ENCODE results near the gene ZZZ3.
"Not testable (repeated sequence)": the region's sequence is repeated elsewhere in the genome, so short reads cannot be mapped to it uniquely, and the experiment has no call there.

Gene ZZZ3

GRCh38 chr1:77652970-77653516 lies 29.4 kb downstream of the ZZZ3 start:
- H3K9ac ChIP-seq = no peak overlapping the region
- H3K36me3 ChIP-seq (ENCODE audit: control insufficient read depth, insufficient read depth, low read length) = no peaks in the 10 kb centered on the region
- no peaks in the 10 kb centered on the region for H3K4me1 ChIP-seq
- H3K27me3 ChIP-seq (ENCODE audit: control insufficient read depth, insufficient read depth, low read length) = no peaks in the 10 kb centered on the region
- H3K4me3 ChIP-seq (ENCODE audit: low read depth, low read length) = no peak overlapping the region
- peaks cover 18% of the 10 kb centered on the region for H3K79me2 ChIP-seq
- H3K4me2 ChIP-seq (ENCODE audit: low read length) = no peak overlapping the region
- no peak overlapping the region for H3K27ac ChIP-seq
- H2AFZ ChIP-seq = no peak overlapping the region
- no peaks in the 10 kb centered on the region for H3K9me3 ChIP-seq (ENCODE audit: control insufficient read depth, low read length)
- TF ChIP-seq CTCF (IDR thresholded peaks at IDR 0.05) = no peak

- Histone ChIP-seq H3K27me3 (ENCODE audit: control insufficient read depth, insufficient read depth, low read length) (no peaks in the 10 kb centered on the region), H3K4me2 (ENCODE audit: low read length) (no peak overlapping the region), H3K9ac (no peak overlapping the region), H3K36me3 (ENCODE audit: control insufficient read depth, insufficient read depth, low read length) (no peaks in the 10 kb centered on the region), H3K4me3 (ENCODE audit: low read depth, low read length) (no peak overlapping the region), H3K27ac (no peak overlapping the region), H3K4me1 (no peaks in the 10 kb centered on the region), H3K9me3 (ENCODE audit: control insufficient read depth, low read length) (no peaks in the 10 kb centered on the region), H2AFZ (no peak overlapping the region), H3K79me2 (peaks cover 22% of the 10 kb centered on the region)
- TF ChIP-seq CTCF (IDR thresholded peaks at IDR 0.05) = no peak
These were observed 30.2 kb downstream of the ZZZ3 start for GRCh38 chr1:77652268-77652667.

- Histone ChIP-seq H3K27ac (no peak overlapping the region), H3K27me3 (ENCODE audit: control insufficient read depth, insufficient read depth, low read length) (no peaks in the 10 kb centered on the region), H2AFZ (no peak overlapping the region), H3K36me3 (ENCODE audit: control insufficient read depth, insufficient read depth, low read length) (no peaks in the 10 kb centered on the region), H3K79me2 (peaks cover 36% of the 10 kb centered on the region), H3K9ac (no peak overlapping the region), H3K4me1 (no peaks in the 10 kb centered on the region), H3K9me3 (ENCODE audit: control insufficient read depth, low read length) (no peaks in the 10 kb centered on the region), H3K4me3 (ENCODE audit: low read depth, low read length) (no peak overlapping the region), H3K4me2 (ENCODE audit: low read length) (no peak overlapping the region)
- TF ChIP-seq CTCF (IDR thresholded peaks at IDR 0.05) = no peak
These were observed 33.3 kb downstream of the ZZZ3 start for GRCh38 chr1:77649127-77649526.

- not testable (repeated sequence) for H3K27ac ChIP-seq; H3K4me3 ChIP-seq (ENCODE audit: low read depth, low read length); H3K27me3 ChIP-seq (ENCODE audit: control insufficient read depth, insufficient read depth, low read length); H3K4me1 ChIP-seq; H3K9ac ChIP-seq; H3K36me3 ChIP-seq (ENCODE audit: control insufficient read depth, insufficient read depth, low read length); H3K4me2 ChIP-seq (ENCODE audit: low read length); H2AFZ ChIP-seq; H3K9me3 ChIP-seq (ENCODE audit: control insufficient read depth, low read length)
- H3K79me2 ChIP-seq = peaks cover 41% of the 10 kb centered on the region
These were observed 36.2 kb downstream of the ZZZ3 start for GRCh38 chr1:77646224-77646623.

GRCh38 chr1:77643456-77643855 lies 39.0 kb downstream of the ZZZ3 start:
- H3K9ac ChIP-seq = no peak overlapping the region
- H3K27ac ChIP-seq = no peak overlapping the region
- no peak overlapping the region for H3K4me3 ChIP-seq (ENCODE audit: low read depth, low read length)
- H2AFZ ChIP-seq = no peak overlapping the region
- peaks cover 31% of the 10 kb centered on the region for H3K79me2 ChIP-seq
- H3K36me3 ChIP-seq (ENCODE audit: control insufficient read depth, insufficient read depth, low read length) = no peaks in the 10 kb centered on the region
- H3K27me3 ChIP-seq (ENCODE audit: control insufficient read depth, insufficient read depth, low read length) = no peaks in the 10 kb centered on the region
- TF ChIP-seq CTCF (IDR thresholded peaks at IDR 0.05) = no peak
- no peak overlapping the region for H3K4me2 ChIP-seq (ENCODE audit: low read length)
- H3K4me1 ChIP-seq = no peaks in the 10 kb centered on the region
- H3K9me3 ChIP-seq (ENCODE audit: control insufficient read depth, low read length) = no peaks in the 10 kb centered on the region

Measured in parathyroid adenoma (tissue), 2 donors.